Smooth muscle cell (in vitro differentiated cells): ENCODE data around the gene ACIN1. TPM values are rescaled to one million over a fixed set of nuclear protein-coding genes. Genes with fewer than 3 reads are reported as not detected.

Experiments used
- DNase-seq: peaks from one replicate; lab custom pipeline; 2025; ENCODE audit not compliant: unreplicated experiment; lab: John Stamatoyannopoulos, UW
- H2AFZ ChIP-seq: fragments of 200-600 bp; sonication (generic); 2 replicates; pipeline ENCODE4 v1.6.0; 2016; ENCODE audit warnings: antibody characterized with exemption, low read depth, mild to moderate bottlenecking
- H3F3A ChIP-seq: fragments of 200-600 bp; sonication (generic); 2 replicates; pipeline ENCODE4 v1.6.0; 2017; ENCODE audit warnings: antibody characterized with exemption, low read depth
- H3K27ac ChIP-seq: fragments of 200-600 bp; sonication (generic); 2 replicates; pipeline ENCODE4 v1.5.1; 2016; ENCODE audit warnings: low read depth, mild to moderate bottlenecking
- H3K27me3 ChIP-seq: fragments of 200-600 bp; sonication (generic); 2 replicates; pipeline ENCODE4 v1.6.1; 2016; ENCODE audit warnings: low read depth, mild to moderate bottlenecking
- H3K36me3 ChIP-seq: fragments of 200-600 bp; sonication (generic); 2 replicates; pipeline ENCODE4 v1.5.1; 2016; ENCODE audit warnings: low read depth
- H3K4me1 ChIP-seq: fragments of 200-600 bp; sonication (generic); 2 replicates; pipeline ENCODE4 v1.5.1; 2016; ENCODE audit warnings: low read depth
- H3K4me2 ChIP-seq: fragments of 200-600 bp; sonication (generic); 2 replicates; pipeline ENCODE4 v1.6.0; 2016; ENCODE audit warnings: mild to moderate bottlenecking
- H3K4me3 ChIP-seq: fragments of 200-600 bp; sonication (generic); 2 replicates; pipeline ENCODE4 v1.5.1; 2016; ENCODE audit warnings: mild to moderate bottlenecking
- H3K79me2 ChIP-seq: fragments of 200-600 bp; sonication (generic); 2 replicates; pipeline ENCODE4 v1.6.0; 2016; ENCODE audit warnings: low read depth, mild to moderate bottlenecking
- H3K9ac ChIP-seq: fragments of 200-600 bp; sonication (generic); 2 replicates; pipeline ENCODE4 v1.6.0; 2016; ENCODE audit warnings: low read depth
- H3K9me3 ChIP-seq: fragments of 200-600 bp; sonication (generic); replicated peaks from 2 replicates; pipeline ENCODE4 v1.5.1; 2016; ENCODE audit warnings: low read depth
- H4K20me1 ChIP-seq: fragments of 200-600 bp; sonication (generic); 2 replicates; pipeline ENCODE4 v1.6.0; 2016; ENCODE audit warnings: low read depth
- CTCF ChIP-seq: fragments of 200-600 bp; sonication (generic); IDR thresholded peaks from 2 replicates; pipeline ENCODE4 v1.5.1; 2017; ENCODE audit warnings: borderline replicate concordance, mild to moderate bottlenecking, antibody characterized with exemption; ENCODE audit not compliant: insufficient read depth, poor library complexity, severe bottlenecking
- WGBS: methylation state at CpG from one replicate; pipeline ENCODE4 v1.1.7; 2016; ENCODE audit warnings: low lambda C conversion rate; 5-methylcytosine and 5-hydroxymethylcytosine counted together
- polyA plus RNA-seq: library from polyadenylated mRNA; unstranded; fragments of >200 nt; fragmentation: Nextera tagmentation; extraction: Ambion mirVana; gene quantifications from 2 replicates; pipeline ENCODE4 v1.2.1, GENCODE V29; 2016
- total RNA-seq: library from RNA; depleted of rRNA; stranded (reverse); fragments of >200 nt; gene quantifications from 2 replicates; pipeline ENCODE4 v1.2.3, GENCODE V29; 2014

Gene ACIN1
- total and polyA plus RNA-seq, 2 experiments from 2014 or later, result 33.7 to 64.5 TPM

GRCh38 chr14:23132970-23133369 is 38.0 kb upstream of the ACIN1 start:
- Histone ChIP-seq H3K27ac (no peak overlapping the region), H3K27me3 (no peaks in the 10 kb centered on the region), H3K4me3 (no peak overlapping the region), H4K20me1 (no peaks in the 10 kb centered on the region), H3K4me1 (no peaks in the 10 kb centered on the region), H3K36me3 (no peaks in the 10 kb centered on the region), H3K9ac (no peak overlapping the region), H2AFZ (no peak overlapping the region), H3K4me2 (no peak overlapping the region), H3K79me2 (no peaks in the 10 kb centered on the region), H3K9me3 (no peaks in the 10 kb centered on the region), H3F3A (no peaks in the 10 kb centered on the region)
- TF ChIP-seq CTCF, result no peak
- WGBS, result 96% methylated on average over 8 of the region's 8 CpGs
- no peak for DNase-seq

- Histone ChIP-seq H3K27me3 (no peaks in the 10 kb centered on the region), H3K9ac (no peak overlapping the region), H2AFZ (no peak overlapping the region), H3K79me2 (no peaks in the 10 kb centered on the region), H3K4me2 (no peak overlapping the region), H3K9me3 (no peaks in the 10 kb centered on the region), H3K27ac (no peak overlapping the region), H3K36me3 (no peaks in the 10 kb centered on the region), H3F3A (no peaks in the 10 kb centered on the region), H3K4me3 (no peak overlapping the region), H4K20me1 (no peaks in the 10 kb centered on the region), H3K4me1 (no peaks in the 10 kb centered on the region)
- no peak for TF ChIP-seq CTCF
- 88% methylated on average over 5 of the region's 5 CpGs for WGBS
- DNase-seq, result no peak
Measured at GRCh38 chr14:23131482-23131881, 36.5 kb upstream of the ACIN1 start.

GRCh38 chr14:23130871-23131270 is 35.9 kb upstream of the ACIN1 start:
- no peak for DNase-seq
- H3K36me3 ChIP-seq, result no peaks in the 10 kb centered on the region
- H3K4me1 ChIP-seq, result no peaks in the 10 kb centered on the region
- no peak overlapping the region for H3K9ac ChIP-seq
- no peaks in the 10 kb centered on the region for H3K9me3 ChIP-seq
- no peak for TF ChIP-seq CTCF
- no peaks in the 10 kb centered on the region for H3F3A ChIP-seq
- H3K27me3 ChIP-seq, result no peaks in the 10 kb centered on the region
- no peak overlapping the region for H3K27ac ChIP-seq
- H2AFZ ChIP-seq, result no peak overlapping the region
- no peaks in the 10 kb centered on the region for H3K79me2 ChIP-seq
- no peak overlapping the region for H3K4me2 ChIP-seq
- H3K4me3 ChIP-seq, result no peak overlapping the region
- WGBS, result 88% methylated on average over 3 of the region's 3 CpGs
- H4K20me1 ChIP-seq, result no peaks in the 10 kb centered on the region

GRCh38 chr14:23129759-23130316 is 34.9 kb upstream of the ACIN1 start:
- H3F3A ChIP-seq, result no peaks in the 10 kb centered on the region
- H3K9me3 ChIP-seq, result no peaks in the 10 kb centered on the region
- WGBS, result 93% methylated on average over 7 of the region's 7 CpGs
- no peaks in the 10 kb centered on the region for H3K27me3 ChIP-seq
- no peaks in the 10 kb centered on the region for H3K36me3 ChIP-seq
- no peaks in the 10 kb centered on the region for H3K79me2 ChIP-seq
- no peak for TF ChIP-seq CTCF
- H3K4me2 ChIP-seq, result no peak overlapping the region
- H2AFZ ChIP-seq, result no peak overlapping the region
- no peaks in the 10 kb centered on the region for H3K4me1 ChIP-seq
- no peak overlapping the region for H3K4me3 ChIP-seq
- no peak overlapping the region for H3K9ac ChIP-seq
- no peaks in the 10 kb centered on the region for H4K20me1 ChIP-seq
- no peak for DNase-seq
- H3K27ac ChIP-seq, result no peak overlapping the region
